ENCODE measurements around the gene NDNF. TPM values are rescaled to one million over a fixed set of nuclear protein-coding genes. Genes with fewer than 3 reads are reported as not detected.

NDNF gene
- total and polyA plus RNA-seq, 9 of the 15 experiments (the other 6 are each of a cell fraction or from before 2014, with no cell fraction given) = not detected

- TF ChIP-seq HSF4 (CRISPR knock-in tag; IDR thresholded peaks at IDR 0.05; ENCODE audit: borderline replicate concordance) (no peak), PREB (CRISPR knock-in tag; IDR thresholded peaks at IDR 0.05) (no peak), CBFB (CRISPR knock-in tag; IDR thresholded peaks at IDR 0.05) (no peak), COPS2 (conservative IDR thresholded peaks at IDR 0.05) (no peak)
- Histone ChIP-seq H3K9me3 (replicated peaks; ENCODE audit: control insufficient read depth, insufficient read depth, low read depth, low read length) (no peaks in the 10 kb centered on the region), H3K9ac (ENCODE audit: insufficient read depth in 1 of 2, low read depth in 2 of 2, low read length in 2 of 2) (no peak overlapping the region), H3K4me2 (ENCODE audit: insufficient read depth, low read length) (no peak overlapping the region), H3K36me3 (ENCODE audit: control insufficient read depth, insufficient read depth, low read length) (no peaks in the 10 kb centered on the region), H3K79me2 (ENCODE audit: control insufficient read depth, insufficient read depth, low read length) (no peaks in the 10 kb centered on the region), H3K9me1 (ENCODE audit: control insufficient read depth, insufficient read depth, low read length) (no peaks in the 10 kb centered on the region), H3K27me3 (ENCODE audit: control insufficient read depth in 2 of 2, insufficient read depth in 2 of 2, low read length in 2 of 2) (peaks cover 0 to 9% of the 10 kb centered on the region in 2 experiments; a peak in 2 of 5 replicates), H4K20me1 (replicated peaks; ENCODE audit: control insufficient read depth, insufficient read depth, low read length) (no peaks in the 10 kb centered on the region), H2AFZ (ENCODE audit: low read depth, low read length) (no peak overlapping the region), H3K4me3 (no peak overlapping the region), H3K4me1 (replicated peaks in 1 of 2; ENCODE audit: control insufficient read depth in 2 of 2, insufficient read depth in 2 of 2, low read length in 2 of 2) (no peaks in the 10 kb centered on the region), H3K27ac (ENCODE audit: extremely low read depth, low read depth, low read length) (no peak overlapping the region)
- ATAC-seq (no peak), DNase-seq (ENCODE audit: extremely low read depth in 1 of 4, low spot score in 3 of 4) (no peak), FAIRE-seq (no peak)
- intact Hi-C loops (cut with micrococcal nuclease) (no loop called here), in situ Hi-C loops (cut with MboI) (no loop called here)
- POLR2A ChIA-PET = no interaction called here
- CTCF ChIA-PET (ENCODE audit: low intra/inter-chr PET ratio) = no interaction called here
- no TSS peak for BruUV-seq (replicated peaks)
- 2% methylated on average over 11 of the region's 12 CpGs for WGBS (ENCODE audit: insufficient coverage, low coverage, missing lambda C conversion rate)
Measured at GRCh38 chr4:121073004-121073435, 685 bp upstream of the NDNF start.

- BruUV-seq (replicated peaks) = no TSS peak
- POLR2A ChIA-PET = interaction anchor here (0.9 kb wide), 1 partner anchor 11 kb away, joined by 3 read pairs; no protein-coding TSS in a partner anchor
- intact Hi-C loops (cut with micrococcal nuclease) = no loop called here
Measured at GRCh38 chr4:121071640-121072223, 603 bp downstream of the NDNF start.

More at GRCh38 chr4:121071640-121072223, 603 bp downstream of the NDNF start:
- Histone ChIP-seq H3K9me1 (ENCODE audit: control insufficient read depth, insufficient read depth, low read length) (no peaks in the 10 kb centered on the region), H3K4me2 (ENCODE audit: insufficient read depth, low read length) (no peak overlapping the region), H3K4me1 (replicated peaks in 1 of 2; ENCODE audit: control insufficient read depth in 2 of 2, insufficient read depth in 2 of 2, low read length in 2 of 2) (no peaks in the 10 kb centered on the region), H3K27me3 (ENCODE audit: control insufficient read depth in 2 of 2, insufficient read depth in 2 of 2, low read length in 2 of 2) (peaks cover 0 to 9% of the 10 kb centered on the region in 2 experiments; a peak in 2 of 5 replicates), H2AFZ (ENCODE audit: low read depth, low read length) (no peak overlapping the region), H3K4me3 (no peak overlapping the region), H3K27ac (ENCODE audit: extremely low read depth, low read depth, low read length) (no peak overlapping the region), H3K36me3 (ENCODE audit: control insufficient read depth, insufficient read depth, low read length) (no peaks in the 10 kb centered on the region), H3K9ac (ENCODE audit: insufficient read depth in 1 of 2, low read depth in 2 of 2, low read length in 2 of 2) (no peak overlapping the region), H4K20me1 (replicated peaks; ENCODE audit: control insufficient read depth, insufficient read depth, low read length) (no peaks in the 10 kb centered on the region), H3K79me2 (ENCODE audit: control insufficient read depth, insufficient read depth, low read length) (no peaks in the 10 kb centered on the region), H3K9me3 (replicated peaks; ENCODE audit: control insufficient read depth, insufficient read depth, low read depth, low read length) (no peaks in the 10 kb centered on the region)
- FAIRE-seq = no peak
- in situ Hi-C loops (cut with MboI) = no loop called here
- DNase-seq (ENCODE audit: extremely low read depth in 1 of 4, low spot score in 3 of 4) = no peak
- CTCF ChIA-PET (ENCODE audit: low intra/inter-chr PET ratio) = no interaction called here
- TF ChIP-seq ZBTB12 (CRISPR knock-in tag; IDR thresholded peaks at IDR 0.05) = no peak
- no peak for TF ChIP-seq RFX1 (IDR thresholded peaks at IDR 0.05)
- no peak for TF ChIP-seq ARHGAP35 (IDR thresholded peaks at IDR 0.05; ENCODE audit: partially characterized antibody)
- WGBS (ENCODE audit: insufficient coverage, low coverage, missing lambda C conversion rate) = 13% methylated on average over 32 of the region's 34 CpGs
- no peak for ATAC-seq

All from K562 (cell line).